HUES48 (cell line): ENCODE results near the gene IL11RA.

Experiments used
- H3K27ac ChIP-seq: one replicate; pipeline ENCODE4 v1.7.0; 2013; ENCODE audit warnings: low read depth, low read length, inconsistent platforms
- H3K27me3 ChIP-seq: 2 replicates; pipeline ENCODE4 v1.6.1; 2013; ENCODE audit warnings: mild to moderate bottlenecking, low read length; ENCODE audit not compliant: control insufficient read depth, insufficient read depth
- H3K36me3 ChIP-seq: 2 replicates; pipeline ENCODE4 v1.6.1; 2013; ENCODE audit warnings: low read length; ENCODE audit not compliant: control insufficient read depth, insufficient read depth
- H3K4me1 ChIP-seq: 2 replicates; pipeline ENCODE4 v1.6.1; 2013; ENCODE audit warnings: mild to moderate bottlenecking, low read length; ENCODE audit not compliant: control insufficient read depth, insufficient read depth
- H3K4me3 ChIP-seq: 2 replicates; pipeline ENCODE4 v1.5.1; 2013; ENCODE audit warnings: mild to moderate bottlenecking, low read depth, low read length
- H3K9ac ChIP-seq: 2 replicates; pipeline ENCODE4 v1.6.1; 2013; ENCODE audit warnings: mild to moderate bottlenecking, low read depth, low read length, moderate library complexity
- H3K9me3 ChIP-seq: 2 replicates; pipeline ENCODE4 v1.6.1; 2013; ENCODE audit warnings: low read length; ENCODE audit not compliant: control insufficient read depth, insufficient read depth

Gene IL11RA

GRCh38 chr9:34671307-34671706, 19.3 kb downstream of the IL11RA start:
- H3K4me3 ChIP-seq = no peak overlapping the region
- no peaks in the 10 kb centered on the region for H3K27me3 ChIP-seq
- H3K27ac ChIP-seq = no peak overlapping the region
- 0 out of 2 replicates have a peak, but pooled peaks cover 5% of the 10 kb centered on the region for H3K36me3 ChIP-seq
- H3K4me1 ChIP-seq = no peaks in the 10 kb centered on the region
- H3K9me3 ChIP-seq = no peaks in the 10 kb centered on the region
- no peak overlapping the region for H3K9ac ChIP-seq

DNA sequence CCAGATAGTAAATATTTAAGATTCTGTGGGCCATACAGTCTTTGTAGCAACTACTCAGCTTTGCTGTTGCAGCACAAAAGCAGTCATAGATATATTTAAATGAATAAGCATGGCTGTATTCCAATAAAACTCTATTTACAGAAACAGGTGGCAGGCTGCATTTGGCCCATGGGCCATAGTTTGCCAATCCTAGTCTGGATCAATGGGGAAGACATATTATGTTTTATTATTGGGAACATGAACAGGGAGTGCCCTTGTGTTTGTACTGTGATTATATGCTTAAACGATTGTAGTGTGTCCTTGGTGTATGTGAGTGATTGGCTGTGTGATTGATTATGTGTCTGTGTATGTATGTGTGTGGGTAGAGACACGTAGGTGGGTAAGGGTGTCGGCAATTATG, 22.5 kb downstream of the IL11RA start:
- H3K36me3 ChIP-seq = no peaks in the 10 kb centered on the region
- H3K4me3 ChIP-seq = no peak overlapping the region
- no peaks in the 10 kb centered on the region for H3K4me1 ChIP-seq
- no peaks in the 10 kb centered on the region for H3K27me3 ChIP-seq
- H3K9ac ChIP-seq = no peak overlapping the region
- no peak overlapping the region for H3K27ac ChIP-seq
- H3K9me3 ChIP-seq = no peaks in the 10 kb centered on the region

DNA sequence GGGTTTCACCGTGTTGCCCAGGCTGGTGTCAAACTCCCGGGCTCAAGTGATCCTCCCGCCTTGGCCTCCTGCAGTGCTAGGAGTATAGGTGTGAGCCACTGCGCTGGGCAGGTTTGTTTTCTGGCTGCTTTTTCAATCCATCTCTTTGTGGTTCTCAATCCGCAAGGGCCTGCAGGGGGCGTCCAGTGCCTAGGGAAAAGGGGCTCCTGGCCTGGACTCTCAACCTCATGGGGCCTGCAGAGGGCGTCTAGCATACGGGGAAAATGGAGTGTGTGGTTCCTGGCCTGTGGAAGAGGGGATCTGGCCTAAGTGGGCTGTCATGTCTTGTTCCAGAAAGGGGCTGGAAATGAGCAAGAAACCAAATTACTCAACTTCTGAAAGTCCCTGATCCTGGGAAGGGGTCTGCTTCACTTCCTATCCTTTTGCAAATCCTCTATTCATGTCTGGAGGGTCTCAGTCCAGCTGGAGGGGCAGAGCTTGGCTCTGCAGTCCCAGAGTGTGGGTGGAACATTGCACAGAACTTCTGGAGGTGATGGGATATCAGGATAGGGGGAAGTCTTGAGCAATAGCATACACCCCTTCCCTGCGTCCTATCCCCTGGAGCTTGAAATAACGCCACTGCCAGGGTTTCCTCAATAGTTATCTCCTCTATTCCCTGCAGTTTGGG, 23.2 kb downstream of the IL11RA start:
- Histone ChIP-seq H3K4me3 (no peak overlapping the region), H3K27ac (no peak overlapping the region), H3K27me3 (no peaks in the 10 kb centered on the region), H3K4me1 (no peaks in the 10 kb centered on the region), H3K9me3 (no peaks in the 10 kb centered on the region), H3K36me3 (no peaks in the 10 kb centered on the region), H3K9ac (no peak overlapping the region)

- Histone ChIP-seq H3K27ac (no peak overlapping the region), H3K27me3 (no peaks in the 10 kb centered on the region), H3K4me3 (no peak overlapping the region), H3K9ac (no peak overlapping the region), H3K4me1 (no peaks in the 10 kb centered on the region), H3K9me3 (no peaks in the 10 kb centered on the region), H3K36me3 (no peaks in the 10 kb centered on the region)
Observed at GRCh38 chr9:34675869-34676268, 23.9 kb downstream of the IL11RA start.

- Histone ChIP-seq H3K9ac (no peak overlapping the region), H3K9me3 (no peaks in the 10 kb centered on the region), H3K4me3 (no peak overlapping the region), H3K36me3 (no peaks in the 10 kb centered on the region), H3K27ac (no peak overlapping the region), H3K4me1 (peaks cover 8% of the 10 kb centered on the region; the same call in 1 of the 2 replicates), H3K27me3 (no peaks in the 10 kb centered on the region)
Observed at GRCh38 chr9:34684145-34684544, 32.2 kb downstream of the IL11RA start.

DNA sequence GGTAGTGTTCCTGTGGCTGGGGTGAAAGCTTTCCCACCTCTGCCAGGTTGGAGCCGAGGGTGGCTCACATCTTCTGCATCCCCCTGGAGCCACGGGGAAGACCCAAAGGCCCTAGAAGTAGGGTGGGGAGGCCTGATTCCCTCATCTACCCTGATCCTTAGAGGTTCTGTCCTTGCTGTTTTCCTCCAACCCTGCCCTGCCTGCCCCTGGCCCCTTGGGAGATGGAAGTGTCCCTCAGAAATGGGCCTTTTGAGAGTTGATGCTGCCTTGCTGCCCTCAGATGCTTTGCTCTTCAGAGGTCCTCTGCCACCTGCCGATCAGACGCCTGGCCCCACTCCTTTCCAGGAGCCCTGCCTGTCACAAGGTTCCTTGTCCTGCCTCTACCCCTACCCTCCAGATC, 32.8 kb downstream of the IL11RA start:
- Histone ChIP-seq H3K9ac (no peak overlapping the region), H3K36me3 (no peaks in the 10 kb centered on the region), H3K4me3 (no peak overlapping the region), H3K27me3 (no peaks in the 10 kb centered on the region), H3K9me3 (no peaks in the 10 kb centered on the region), H3K4me1 (peaks cover 8% of the 10 kb centered on the region; the same call in 1 of the 2 replicates), H3K27ac (no peak overlapping the region)

- Histone ChIP-seq H3K36me3 (no peaks in the 10 kb centered on the region), H3K9me3 (no peaks in the 10 kb centered on the region), H3K4me1 (peaks cover 8% of the 10 kb centered on the region; the same call in 1 of the 2 replicates), H3K9ac (no peak overlapping the region), H3K4me3 (no peak overlapping the region), H3K27me3 (no peaks in the 10 kb centered on the region), H3K27ac (no peak overlapping the region)
Observed at GRCh38 chr9:34685591-34685990, 33.6 kb downstream of the IL11RA start.

- Histone ChIP-seq H3K9me3 (no peaks in the 10 kb centered on the region), H3K4me1 (peaks cover 8% of the 10 kb centered on the region; the same call in 1 of the 2 replicates), H3K27me3 (no peaks in the 10 kb centered on the region), H3K27ac (no peak overlapping the region), H3K4me3 (no peak overlapping the region), H3K9ac (no peak overlapping the region), H3K36me3 (no peaks in the 10 kb centered on the region)
Observed at GRCh38 chr9:34686231-34686630, 34.2 kb downstream of the IL11RA start.

DNA sequence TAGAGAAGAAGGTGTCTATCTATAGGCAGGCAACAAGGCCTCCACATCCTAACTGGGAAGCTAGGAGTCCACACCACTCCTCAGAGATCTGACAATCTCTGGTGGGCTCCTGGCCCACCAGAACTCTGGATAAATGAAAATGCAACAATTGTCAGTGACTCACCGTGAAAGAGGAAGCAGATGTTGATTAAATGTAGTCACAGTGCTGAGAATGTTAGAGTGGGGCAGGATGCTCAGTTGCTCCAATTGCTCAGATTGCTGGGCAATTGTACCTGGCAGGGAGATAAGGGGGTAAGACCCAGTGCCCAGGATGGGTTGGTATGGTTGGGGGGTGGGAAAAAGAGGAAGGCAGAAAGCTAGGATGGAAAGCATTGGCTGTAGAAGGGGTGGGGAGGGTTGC, 34.7 kb downstream of the IL11RA start:
- no peaks in the 10 kb centered on the region for H3K9me3 ChIP-seq

DNA sequence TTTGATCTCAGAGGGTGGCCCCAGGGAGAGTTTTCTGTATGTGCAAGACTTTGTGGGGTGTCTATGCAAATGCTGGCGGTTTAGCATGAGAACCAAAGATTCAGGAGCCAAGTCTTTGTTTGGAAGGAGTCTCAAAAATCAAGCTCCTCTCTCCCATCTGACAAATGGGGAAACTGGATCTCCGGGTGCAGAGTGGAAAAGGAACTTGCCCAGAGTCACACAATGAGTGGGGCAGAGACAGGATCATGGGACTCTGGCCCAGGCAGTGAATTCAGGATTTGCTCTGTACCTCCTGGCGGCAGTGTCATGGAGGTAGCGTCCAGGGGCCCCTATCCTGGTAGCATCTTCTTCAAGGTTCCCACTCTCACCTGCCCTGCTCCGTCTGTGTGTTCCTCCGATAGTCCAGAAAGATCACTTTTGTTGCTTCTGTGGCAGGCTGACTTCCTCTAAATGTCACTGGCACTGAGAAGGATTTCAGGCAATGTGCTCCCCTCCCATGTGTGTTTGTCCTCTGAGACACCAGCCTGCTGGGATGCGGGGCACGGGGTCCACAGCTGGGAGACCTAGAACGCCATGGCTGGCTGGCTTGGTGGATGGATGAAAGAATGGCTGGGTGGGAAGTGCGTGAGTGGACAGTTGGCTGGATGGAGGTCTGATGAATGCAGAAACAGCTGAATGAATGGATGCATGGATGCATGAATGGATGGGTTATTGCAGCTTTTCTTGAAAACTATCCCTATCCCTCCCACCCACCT, 35.5 kb downstream of the IL11RA start:
- Histone ChIP-seq H3K9ac (no peak overlapping the region), H3K9me3 (no peaks in the 10 kb centered on the region), H3K36me3 (no peaks in the 10 kb centered on the region), H3K4me1 (peaks cover 8% of the 10 kb centered on the region; the same call in 1 of the 2 replicates), H3K27ac (no peak overlapping the region), H3K27me3 (no peaks in the 10 kb centered on the region), H3K4me3 (no peak overlapping the region)

More for the DNA sequence above, 34.7 kb downstream of the IL11RA start:
- Histone ChIP-seq H3K27ac (no peak overlapping the region), H3K9ac (no peak overlapping the region), H3K4me1 (peaks cover 8% of the 10 kb centered on the region; the same call in 1 of the 2 replicates), H3K36me3 (no peaks in the 10 kb centered on the region), H3K27me3 (no peaks in the 10 kb centered on the region), H3K4me3 (no peak overlapping the region)
